Panc1 (cell line): ENCODE results near the gene CYTH4.

ENCODE experiments used
- POLR2AphosphoS5 ChIP-seq: IDR thresholded peaks from 2 replicates; pipeline ENCODE4 v1.6.1; 2012; ENCODE audit warnings: mild to moderate bottlenecking, low read depth, low read length, moderate library complexity
- SIN3A ChIP-seq: IDR thresholded peaks from 2 replicates; pipeline ENCODE4 v1.6.1; 2012; ENCODE audit warnings: low read depth, mild to moderate bottlenecking, low read length, moderate library complexity, borderline replicate concordance; ENCODE audit not compliant: insufficient read depth
- TCF7L2 ChIP-seq: IDR thresholded peaks from 2 replicates; pipeline ENCODE4 v1.6.1; 2011; ENCODE audit warnings: mild to moderate bottlenecking, low read depth, low read length, inconsistent platforms
- TF ChIP-seq, protein P1 (sequence below): fragments of 450-650 bp; IDR thresholded peaks from 2 replicates; pipeline ENCODE4 v1.5.1; 2017; ENCODE audit warnings: mild to moderate bottlenecking

DNA sequence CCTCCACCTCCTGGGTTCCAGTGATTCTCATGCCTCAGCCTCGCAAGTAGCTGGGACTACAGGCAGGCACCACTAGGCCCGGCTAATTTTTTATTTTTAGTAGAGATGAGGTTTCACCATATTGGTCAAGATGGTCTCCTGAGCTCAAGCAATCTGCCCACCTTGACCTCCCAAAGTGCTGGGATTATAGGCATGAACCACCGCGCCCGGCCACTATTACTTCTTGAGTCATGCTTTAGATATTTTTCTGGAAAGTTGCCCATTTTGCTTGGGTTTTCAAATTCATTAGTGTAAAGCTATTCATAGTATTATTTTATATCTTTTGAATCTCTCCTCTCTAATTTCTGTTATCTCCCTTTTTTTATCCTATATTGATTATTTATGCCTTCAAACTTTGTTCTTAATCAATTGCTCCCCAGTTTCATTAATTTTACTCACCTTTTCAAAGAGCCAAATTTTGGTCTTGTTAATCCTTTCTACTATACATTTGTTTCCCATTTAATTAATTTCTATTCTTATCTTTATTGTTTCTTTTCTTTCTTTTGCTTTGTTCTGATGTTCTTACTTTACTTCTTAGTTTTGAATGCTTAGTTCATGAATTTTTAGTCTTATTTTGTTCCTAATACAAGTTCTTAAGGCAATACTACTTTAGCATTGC lies 28.0 kb upstream of the CYTH4 start:
- TF ChIP-seq POLR2AphosphoS5 = no peak
- TF ChIP-seq, protein P1, sequence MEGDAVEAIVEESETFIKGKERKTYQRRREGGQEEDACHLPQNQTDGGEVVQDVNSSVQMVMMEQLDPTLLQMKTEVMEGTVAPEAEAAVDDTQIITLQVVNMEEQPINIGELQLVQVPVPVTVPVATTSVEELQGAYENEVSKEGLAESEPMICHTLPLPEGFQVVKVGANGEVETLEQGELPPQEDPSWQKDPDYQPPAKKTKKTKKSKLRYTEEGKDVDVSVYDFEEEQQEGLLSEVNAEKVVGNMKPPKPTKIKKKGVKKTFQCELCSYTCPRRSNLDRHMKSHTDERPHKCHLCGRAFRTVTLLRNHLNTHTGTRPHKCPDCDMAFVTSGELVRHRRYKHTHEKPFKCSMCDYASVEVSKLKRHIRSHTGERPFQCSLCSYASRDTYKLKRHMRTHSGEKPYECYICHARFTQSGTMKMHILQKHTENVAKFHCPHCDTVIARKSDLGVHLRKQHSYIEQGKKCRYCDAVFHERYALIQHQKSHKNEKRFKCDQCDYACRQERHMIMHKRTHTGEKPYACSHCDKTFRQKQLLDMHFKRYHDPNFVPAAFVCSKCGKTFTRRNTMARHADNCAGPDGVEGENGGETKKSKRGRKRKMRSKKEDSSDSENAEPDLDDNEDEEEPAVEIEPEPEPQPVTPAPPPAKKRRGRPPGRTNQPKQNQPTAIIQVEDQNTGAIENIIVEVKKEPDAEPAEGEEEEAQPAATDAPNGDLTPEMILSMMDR = no peak
- no peak for TF ChIP-seq TCF7L2
- TF ChIP-seq SIN3A = no peak
